ENCODE measurements around the gene SLC12A9. TPM values are rescaled to one million over a fixed set of nuclear protein-coding genes. Genes with fewer than 3 reads are reported as not detected.

Gene SLC12A9
- total RNA-seq, 3 donors from 2014 or later = 13.3 to 18.0 (median 16.7) TPM

GRCh38 chr7:100855515-100855914 is 3.0 kb downstream of the SLC12A9 start:
- Histone ChIP-seq H3K27me3 (no peaks in the 10 kb centered on the region), H3K27ac (no peak overlapping the region), H3K36me3 (no peaks in the 10 kb centered on the region), H3K4me1 (no peaks in the 10 kb centered on the region), H3K9me3 (no peaks in the 10 kb centered on the region), H3K4me3 (no peak overlapping the region)
- DNase-seq (ENCODE audit: low spot score in 2 of 2) = no peak
- intact Hi-C loops (cut with DNase I; ENCODE audit: low total_unique reads) = no loop called here
- TF ChIP-seq CTCF (IDR thresholded peaks at IDR 0.05) (no peak), POLR2AphosphoS5 (IDR thresholded peaks at IDR 0.05) (no peak), POLR2A (IDR thresholded peaks at IDR 0.05) (no peak)

GRCh38 chr7:100856871-100857282 is 4.4 kb downstream of the SLC12A9 start:
- H3K27ac ChIP-seq = no peak overlapping the region
- no peak for TF ChIP-seq POLR2A (IDR thresholded peaks at IDR 0.05)
- TF ChIP-seq POLR2AphosphoS5 (IDR thresholded peaks at IDR 0.05) = no peak
- TF ChIP-seq CTCF (IDR thresholded peaks at IDR 0.05) = no peak
- intact Hi-C loops (cut with DNase I; ENCODE audit: low total_unique reads) = no loop called here
- no peaks in the 10 kb centered on the region for H3K4me1 ChIP-seq
- no peak for DNase-seq (ENCODE audit: low spot score in 2 of 2)
- no peak overlapping the region for H3K4me3 ChIP-seq
- H3K36me3 ChIP-seq = peaks cover 3% of the 10 kb centered on the region
- no peaks in the 10 kb centered on the region for H3K9me3 ChIP-seq
- no peaks in the 10 kb centered on the region for H3K27me3 ChIP-seq

- no peak overlapping the region for H3K27ac ChIP-seq
- no peak overlapping the region for H3K4me3 ChIP-seq
- H3K27me3 ChIP-seq = no peaks in the 10 kb centered on the region
These were observed 7.3 kb downstream of the SLC12A9 start for GRCh38 chr7:100859856-100860255.

GRCh38 chr7:100860702-100861615 is 8.4 kb downstream of the SLC12A9 start:
- DNase-seq (ENCODE audit: low spot score in 2 of 2) = no peak
- no peak overlapping the region for H3K27ac ChIP-seq
- H3K36me3 ChIP-seq = peaks cover 3% of the 10 kb centered on the region
- peaks cover 0 to 2% of the 10 kb centered on the region in 2 donors for H3K4me1 ChIP-seq
- H3K4me3 ChIP-seq = no peak overlapping the region
- TF ChIP-seq POLR2A (IDR thresholded peaks at IDR 0.05) = no peak
- no peak for TF ChIP-seq POLR2AphosphoS5 (IDR thresholded peaks at IDR 0.05)
- TF ChIP-seq CTCF (IDR thresholded peaks at IDR 0.05) = no peak
- intact Hi-C loops (cut with DNase I; ENCODE audit: low total_unique reads) = loop anchor here (1.0 to 10.0 kb wide), 2 partner anchors 42 to 156 kb away; partner anchors contain the start of gene POP7
- no peaks in the 10 kb centered on the region for H3K9me3 ChIP-seq
- H3K27me3 ChIP-seq = no peaks in the 10 kb centered on the region

More at GRCh38 chr7:100859856-100860255, 7.3 kb downstream of the SLC12A9 start:
- Histone ChIP-seq H3K9me3 (no peaks in the 10 kb centered on the region), H3K4me1 (no peaks in the 10 kb centered on the region), H3K36me3 (peaks cover 3% of the 10 kb centered on the region)
- no peak for DNase-seq (ENCODE audit: low spot score in 2 of 2)
- TF ChIP-seq POLR2AphosphoS5 (IDR thresholded peaks at IDR 0.05) (no peak), POLR2A (IDR thresholded peaks at IDR 0.05) (no peak), CTCF (IDR thresholded peaks at IDR 0.05) (no peak)
- intact Hi-C loops (cut with DNase I; ENCODE audit: low total_unique reads) = loop anchor here (1.0 to 10.0 kb wide), 2 partner anchors 41 to 155 kb away; partner anchors contain the start of gene POP7

GRCh38 chr7:100861616-100861985 is 9.1 kb downstream of the SLC12A9 start:
- H3K9me3 ChIP-seq = no peaks in the 10 kb centered on the region
- peaks cover 4% of the 10 kb centered on the region in 2 donors for H3K4me1 ChIP-seq
- no peak overlapping the region for H3K4me3 ChIP-seq
- peaks cover 3% of the 10 kb centered on the region for H3K36me3 ChIP-seq
- intact Hi-C loops (cut with DNase I; ENCODE audit: low total_unique reads) = loop anchor here (10.0 kb wide), 1 partner anchor 157 kb away; the partner anchor contains the start of gene POP7
- H3K27me3 ChIP-seq = no peaks in the 10 kb centered on the region
- no peak for DNase-seq (ENCODE audit: low spot score in 2 of 2)
- TF ChIP-seq POLR2AphosphoS5 (IDR thresholded peaks at IDR 0.05) = no peak
- no peak overlapping the region for H3K27ac ChIP-seq
